Neuronal stem cell (in vitro differentiated cells): ENCODE results near the gene INPP5J.

ENCODE experiments used
- DNase-seq: peaks from one replicate; pipeline ENCODE4 v3.0.0-alpha.2; 2013; ENCODE audit warnings: low spot score
- H2AFZ ChIP-seq: one replicate; pipeline ENCODE4 v1.6.1; 2013; ENCODE audit warnings: mild to moderate bottlenecking, low read length, inconsistent platforms
- H2AK5ac ChIP-seq: 2 replicates; pipeline ENCODE4 v1.6.1; 2013; ENCODE audit warnings: low read depth, mild to moderate bottlenecking, inconsistent platforms, low read length, moderate library complexity, mixed read lengths
- H2BK120ac ChIP-seq: 2 replicates; pipeline ENCODE4 v1.6.1; 2013; ENCODE audit warnings: low read depth, mild to moderate bottlenecking, inconsistent platforms, low read length, moderate library complexity, mixed read lengths
- H2BK12ac ChIP-seq: one replicate; pipeline ENCODE4 v1.6.1; 2013; ENCODE audit warnings: low read length, inconsistent platforms
- H2BK15ac ChIP-seq: 2 replicates; pipeline ENCODE4 v1.6.1; 2013; ENCODE audit warnings: mild to moderate bottlenecking, low read length, inconsistent platforms, mixed read lengths
- H2BK5ac ChIP-seq: one replicate; pipeline ENCODE4 v1.6.1; 2013; ENCODE audit warnings: inconsistent platforms, mild to moderate bottlenecking, low read length, moderate library complexity
- H3K14ac ChIP-seq: one replicate; pipeline ENCODE4 v1.6.1; 2013; ENCODE audit warnings: low read length, inconsistent platforms
- H3K18ac ChIP-seq: 2 replicates; pipeline ENCODE4 v1.6.1; 2013; ENCODE audit warnings: low read length, inconsistent platforms
- H3K23ac ChIP-seq: 2 replicates; pipeline ENCODE4 v1.6.1; 2013; ENCODE audit warnings: low read depth, mild to moderate bottlenecking, mixed read lengths, low read length, inconsistent platforms; ENCODE audit not compliant: poor library complexity
- H3K27ac ChIP-seq: replicated peaks from 3 replicates; pipeline ENCODE4 v1.5.1; 2013; ENCODE audit warnings: low read length, inconsistent platforms
- H3K27me3 ChIP-seq, 3 experiments: 2 replicates each; pipeline ENCODE4 v1.6.1; 2013; ENCODE audit warnings: low read length in 3 of 3, mild to moderate bottlenecking in 2 of 3, inconsistent platforms in 1 of 3, low read depth in 1 of 3, mixed read lengths in 1 of 3, moderate library complexity in 1 of 3; ENCODE audit not compliant: control insufficient read depth in 3 of 3, insufficient read depth in 3 of 3
- H3K36me3 ChIP-seq, 2 donors: replicated peaks in 1 of 2; 2 replicates each; pipeline ENCODE4 v1.6.1; 2013; ENCODE audit warnings: low read length in 2 of 2; ENCODE audit not compliant: control insufficient read depth in 2 of 2, insufficient read depth in 2 of 2
- H3K4ac ChIP-seq: 2 replicates; pipeline ENCODE4 v1.6.1; 2013; ENCODE audit warnings: inconsistent platforms, mild to moderate bottlenecking, low read length, moderate library complexity
- H3K4me1 ChIP-seq, 2 donors: 1 replicate in 1 of 2; 2 replicates in 1 of 2; pipeline ENCODE4 v1.6.1; 2013; ENCODE audit warnings: low read length in 2 of 2, low read depth in 1 of 2; ENCODE audit not compliant: control insufficient read depth in 2 of 2, insufficient read depth in 1 of 2
- H3K4me2 ChIP-seq: one replicate; pipeline ENCODE4 v1.6.1; 2013; ENCODE audit warnings: mild to moderate bottlenecking, low read length, inconsistent platforms; ENCODE audit not compliant: insufficient read depth, poor library complexity, severe bottlenecking
- H3K4me3 ChIP-seq, 2 donors: 2 replicates each; pipeline ENCODE4 v1.5.1; 2013; ENCODE audit warnings: low read length in 2 of 2, mild to moderate bottlenecking in 2 of 2, inconsistent platforms in 1 of 2, moderate library complexity in 1 of 2
- H3K79me1 ChIP-seq: one replicate; pipeline ENCODE4 v1.6.1; 2013; ENCODE audit warnings: low read depth, mild to moderate bottlenecking, inconsistent platforms, low read length, moderate library complexity
- H3K9ac ChIP-seq: one replicate; pipeline ENCODE4 v1.6.1; 2013; ENCODE audit warnings: mild to moderate bottlenecking, low read depth, low read length, inconsistent platforms; ENCODE audit not compliant: poor library complexity
- H3K9me3 ChIP-seq, 2 donors: replicated peaks in 1 of 2; 2 replicates each; pipeline versions ENCODE3 to v1.6.1; 2013; ENCODE audit warnings: low read length in 2 of 2, mild to moderate bottlenecking in 2 of 2, inconsistent platforms in 1 of 2, low read depth in 1 of 2, mixed read lengths in 1 of 2, moderate library complexity in 1 of 2; ENCODE audit not compliant: control insufficient read depth in 2 of 2, insufficient read depth in 1 of 2
- H4K8ac ChIP-seq: one replicate; pipeline ENCODE4 v1.6.1; 2013; ENCODE audit warnings: low read depth, mild to moderate bottlenecking, inconsistent platforms, low read length, moderate library complexity
- H4K91ac ChIP-seq: one replicate; pipeline ENCODE4 v1.6.1; 2013; ENCODE audit warnings: low read length, low read depth, mild to moderate bottlenecking, inconsistent platforms; ENCODE audit not compliant: poor library complexity
- WGBS, 2 donors: extraction: QIAGEN DNeasy Blood & Tissue Kit; methylation state at CpG; one replicate each; pipeline ENCODE4 v1.1.7; 2013; ENCODE audit warnings: missing lambda C conversion rate in 2 of 2, mixed read lengths in 1 of 2; ENCODE audit not compliant: insufficient read length in 2 of 2, insufficient replicate concordance in 1 of 2; ENCODE audit errors: extremely low coverage in 2 of 2; 5-methylcytosine and 5-hydroxymethylcytosine counted together

INPP5J gene

GRCh38 chr22:31142285-31142684 lies 19.5 kb downstream of the INPP5J start:
- WGBS, 2 donors: no CpG with 5 or more reads among the region's 4 CpGs
- Histone ChIP-seq H2BK5ac (no peak overlapping the region), H2BK12ac (no peak overlapping the region), H3K36me3 (peaks cover 4 to 15% of the 10 kb centered on the region in 2 donors), H3K14ac (no peak overlapping the region), H4K8ac (no peak overlapping the region), H3K4me2 (no peak overlapping the region), H2BK15ac (peak overlapping the region; percentile 33), H2BK120ac (peak overlapping the region; percentile 25), H3K4me1 (peaks cover 15 to 24% of the 10 kb centered on the region in 2 donors), H3K23ac (no peak overlapping the region), H3K27me3 (peaks cover 0 to 8% (median 0%) of the 10 kb centered on the region in 3 experiments), H2AK5ac (no peak overlapping the region), H3K9ac (no peak overlapping the region), H2AFZ (no peak overlapping the region), H3K18ac (peak overlapping the region; percentile 38), H3K4me3 (no peak overlapping the region), H3K27ac (no peak overlapping the region), H3K4ac (peak overlapping the region; percentile 2), H4K91ac (no peak overlapping the region), H3K9me3 (peaks cover 0 to 11% of the 10 kb centered on the region in 2 donors), H3K79me1 (peaks cover 10% of the 10 kb centered on the region)
- DNase-seq: no peak

GRCh38 chr22:31143038-31143437 lies 20.3 kb downstream of the INPP5J start:
- Histone ChIP-seq H3K9me3 (peaks cover 2 to 15% of the 10 kb centered on the region in 2 donors), H2AK5ac (peak overlapping the region; percentile 28), H3K4ac (no peak overlapping the region), H3K79me1 (peaks cover 10% of the 10 kb centered on the region), H3K27me3 (peaks cover 0 to 8% (median 0%) of the 10 kb centered on the region in 3 experiments), H3K36me3 (peaks cover 2 to 8% of the 10 kb centered on the region in 2 donors), H4K91ac (no peak overlapping the region), H2AFZ (no peak overlapping the region), H4K8ac (no peak overlapping the region), H3K18ac (peak overlapping the region; percentile 38), H3K9ac (no peak overlapping the region), H3K27ac (no peak overlapping the region), H3K14ac (no peak overlapping the region), H3K4me1 (peaks cover 15 to 23% of the 10 kb centered on the region in 2 donors), H2BK5ac (no peak overlapping the region), H3K4me2 (no peak overlapping the region), H3K4me3 (no peak overlapping the region), H2BK12ac (no peak overlapping the region), H2BK120ac (peak overlapping the region; percentile 25), H3K23ac (no peak overlapping the region), H2BK15ac (no peak overlapping the region)
- no peak for DNase-seq
- WGBS, 2 donors: no CpG with 5 or more reads among the region's 3 CpGs

- Histone ChIP-seq H3K18ac (no peak overlapping the region), H3K79me1 (peaks cover 8% of the 10 kb centered on the region), H2BK5ac (no peak overlapping the region), H2AK5ac (peak overlapping the region; percentile 8), H2AFZ (no peak overlapping the region), H3K9ac (no peak overlapping the region), H2BK12ac (no peak overlapping the region), H3K4me1 (peaks cover 15 to 18% of the 10 kb centered on the region in 2 donors), H3K27ac (no peak overlapping the region), H3K9me3 (peaks cover 2 to 15% of the 10 kb centered on the region in 2 donors), H3K27me3 (peaks cover 0 to 8% (median 0%) of the 10 kb centered on the region in 3 experiments), H3K36me3 (peaks cover 0 to 3% of the 10 kb centered on the region in 2 donors), H3K4me3 (no peak overlapping the region), H2BK120ac (no peak overlapping the region), H4K8ac (no peak overlapping the region), H3K23ac (no peak overlapping the region), H3K4ac (no peak overlapping the region), H4K91ac (no peak overlapping the region), H2BK15ac (no peak overlapping the region), H3K4me2 (no peak overlapping the region), H3K14ac (no peak overlapping the region)
- WGBS, 2 donors: no CpG with 5 or more reads among the region's 3 CpGs
- DNase-seq: no peak
Measured at GRCh38 chr22:31143537-31143936, 20.8 kb downstream of the INPP5J start.

GRCh38 chr22:31144223-31144622 lies 21.5 kb downstream of the INPP5J start:
- Histone ChIP-seq H2BK15ac (no peak overlapping the region), H3K4ac (no peak overlapping the region), H3K14ac (no peak overlapping the region), H2AK5ac (no peak overlapping the region), H3K9ac (no peak overlapping the region), H3K18ac (no peak overlapping the region), H3K27ac (no peak overlapping the region), H2BK5ac (no peak overlapping the region), H3K4me1 (peaks cover 10 to 12% of the 10 kb centered on the region in 2 donors), H3K9me3 (peaks cover 2 to 15% of the 10 kb centered on the region in 2 donors), H3K27me3 (peaks cover 0 to 8% (median 0%) of the 10 kb centered on the region in 3 experiments), H3K4me3 (no peak overlapping the region), H2AFZ (no peak overlapping the region), H3K79me1 (peaks cover 5% of the 10 kb centered on the region), H3K23ac (no peak overlapping the region), H2BK12ac (no peak overlapping the region), H2BK120ac (no peak overlapping the region), H3K36me3 (no peaks in the 10 kb centered on the region), H3K4me2 (no peak overlapping the region), H4K8ac (no peak overlapping the region), H4K91ac (no peak overlapping the region)
- no peak for DNase-seq
